ENCODE measurements around the gene OPRL1. TPM values are rescaled to one million over a fixed set of nuclear protein-coding genes. Genes with fewer than 3 reads are reported as not detected.
A peak's percentile ranks its signal among the peaks of the same experiment; 100 is the strongest.

The OPRL1 gene
- total RNA-seq, 1 donor = 0.63 TPM

- H3K4me3 ChIP-seq (ENCODE audit: low read depth, low read length) = no peak overlapping the region
- no peak for TF ChIP-seq CTCF (IDR thresholded peaks at IDR 0.05; ENCODE audit: insufficient read depth, low read length)
- no peak for DNase-seq (ENCODE audit: low read depth)
These were observed 66.5 kb downstream of the OPRL1 start for GRCh38 chr20:64146301-64146935.

- no peak for TF ChIP-seq CTCF (IDR thresholded peaks at IDR 0.05; ENCODE audit: insufficient read depth, low read length)
- no peak for DNase-seq (ENCODE audit: low read depth)
- no peak overlapping the region for H3K4me3 ChIP-seq (ENCODE audit: low read depth, low read length)
These were observed 67.1 kb downstream of the OPRL1 start for GRCh38 chr20:64146936-64147477.

GRCh38 chr20:64148581-64148980, 68.7 kb downstream of the OPRL1 start:
- TF ChIP-seq CTCF (IDR thresholded peaks at IDR 0.05; ENCODE audit: insufficient read depth, low read length) = no peak
- H3K4me3 ChIP-seq (ENCODE audit: low read depth, low read length) = no peak overlapping the region
- DNase-seq (ENCODE audit: low read depth) = no peak

GRCh38 chr20:64149141-64149540, 69.3 kb downstream of the OPRL1 start:
- no peak for DNase-seq (ENCODE audit: low read depth)
- no peak overlapping the region for H3K4me3 ChIP-seq (ENCODE audit: low read depth, low read length)
- no peak for TF ChIP-seq CTCF (IDR thresholded peaks at IDR 0.05; ENCODE audit: insufficient read depth, low read length)

- no peak overlapping the region for H3K4me3 ChIP-seq (ENCODE audit: low read depth, low read length)
- no peak for DNase-seq (ENCODE audit: low read depth)
- TF ChIP-seq CTCF (IDR thresholded peaks at IDR 0.05; ENCODE audit: insufficient read depth, low read length) = no peak
These were observed 70.1 kb downstream of the OPRL1 start for GRCh38 chr20:64149809-64150560.

Small RNA genes lying within 50 kb of the gene (small RNA-seq; reads per million reads assigned to genes)
- gene AL355803.1 (not detected), gene MIR6813 (1.1 reads per million, percentile 38 among the genes with 10 or more reads in this experiment)

Other genes starting within 250 kb of the OPRL1 start
- 1.1 and 2.9 TPM in 2 replicates for gene ZBTB46, start 248.8 kb upstream of the OPRL1 start, total RNA-seq (ENCODE audit: low replicate concordance)
- gene ABHD16B, start 218.6 kb upstream of the OPRL1 start, total RNA-seq (ENCODE audit: low replicate concordance) = not detected in 2 replicates
- 100 and 136 TPM in 2 replicates for gene TPD52L2, start 214.8 kb upstream of the OPRL1 start, total RNA-seq (ENCODE audit: low replicate concordance)
- 30.9 and 33.9 TPM in 2 replicates for gene DNAJC5, start 185.0 kb upstream of the OPRL1 start, total RNA-seq (ENCODE audit: low replicate concordance)
- gene UCKL1, start 123.7 kb upstream of the OPRL1 start, total RNA-seq (ENCODE audit: low replicate concordance) = 4.0 and 16.0 TPM in 2 replicates
- gene ZNF512B, start 110.2 kb upstream of the OPRL1 start, total RNA-seq (ENCODE audit: low replicate concordance) = 7.9 and 12.3 TPM in 2 replicates
- 0.16 and 2.3 TPM in 2 replicates for gene SAMD10, start 100.4 kb upstream of the OPRL1 start, total RNA-seq (ENCODE audit: low replicate concordance)
- 55.4 and 120 TPM in 2 replicates for gene PRPF6, start 99.0 kb upstream of the OPRL1 start, total RNA-seq (ENCODE audit: low replicate concordance)
- 1.6 and 2.1 TPM in 2 replicates for gene C20orf204, start 43.9 kb upstream of the OPRL1 start, total RNA-seq (ENCODE audit: low replicate concordance)
- gene SOX18, start 30.4 kb upstream of the OPRL1 start, total RNA-seq (ENCODE audit: low replicate concordance) = 0.57 TPM in 1 of 2 replicates, not detected in the other
- 23.5 and 59.4 TPM in 2 replicates for gene TCEA2, start 16.9 kb upstream of the OPRL1 start, total RNA-seq (ENCODE audit: low replicate concordance)
- 4.8 and 9.8 TPM in 2 replicates for gene RGS19, start 564 bp upstream of the OPRL1 start, total RNA-seq (ENCODE audit: low replicate concordance)
- 0.36 TPM in 1 of 2 replicates, not detected in the other for gene LKAAEAR1, start 4.3 kb downstream of the OPRL1 start, total RNA-seq (ENCODE audit: low replicate concordance)
- not detected in 2 replicates for gene NPBWR2, start 27.5 kb downstream of the OPRL1 start, total RNA-seq (ENCODE audit: low replicate concordance)
- gene MYT1, start 84.4 kb downstream of the OPRL1 start, total RNA-seq (ENCODE audit: low replicate concordance) = not detected in 2 replicates
- gene PCMTD2, start 175.7 kb downstream of the OPRL1 start, total RNA-seq (ENCODE audit: low replicate concordance) = 33.8 and 159 TPM in 2 replicates